Fibroblast of pulmonary artery (primary cell): ENCODE measurements around the gene NTM.

Experiments used
- DNase-seq: peaks from one replicate; pipeline ENCODE4 v3.0.0-alpha.2; 2010; ENCODE audit warnings: low read depth
- H3K4me3 ChIP-seq: replicated peaks from 2 replicates; pipeline ENCODE4 v1.5.1; 2011; ENCODE audit warnings: low read depth, mild to moderate bottlenecking, control low read depth, low read length, moderate library complexity
- CTCF ChIP-seq: IDR thresholded peaks from 2 replicates; pipeline ENCODE4 v1.5.1; 2011; ENCODE audit warnings: mild to moderate bottlenecking, control low read depth, low read length, inconsistent platforms; ENCODE audit errors: missing control alignments

The NTM gene

GRCh38 chr11:131568318-131568717, 197.9 kb downstream of the NTM start:
- no peak for TF ChIP-seq CTCF
- no peak for DNase-seq
- no peak overlapping the region for H3K4me3 ChIP-seq

- no peak overlapping the region for H3K4me3 ChIP-seq
- TF ChIP-seq CTCF = no peak
- no peak for DNase-seq
Measured at GRCh38 chr11:131571571-131571970, 201.2 kb downstream of the NTM start.

- H3K4me3 ChIP-seq = no peak overlapping the region
- no peak for TF ChIP-seq CTCF
- no peak for DNase-seq
Measured at GRCh38 chr11:131572423-131572822, 202.0 kb downstream of the NTM start.

- TF ChIP-seq CTCF = peak; percentile 40
- H3K4me3 ChIP-seq = no peak overlapping the region
- DNase-seq = peak; percentile 11
Measured at GRCh38 chr11:131579932-131580387, 209.5 kb downstream of the NTM start.

- TF ChIP-seq CTCF = no peak
- no peak overlapping the region for H3K4me3 ChIP-seq
- DNase-seq = no peak
Measured at GRCh38 chr11:131580476-131580875, 210.1 kb downstream of the NTM start.

GRCh38 chr11:131581046-131581445, 210.6 kb downstream of the NTM start:
- H3K4me3 ChIP-seq = no peak overlapping the region
- no peak for DNase-seq
- TF ChIP-seq CTCF = no peak

GRCh38 chr11:131582021-131582525, 211.7 kb downstream of the NTM start:
- TF ChIP-seq CTCF = no peak
- no peak for DNase-seq
- no peak overlapping the region for H3K4me3 ChIP-seq
